NOMO-1 (cell line): Measurements from ENCODE around the gene ERCC8.
"Not testable (repeated sequence)": the region's sequence is repeated elsewhere in the genome, so short reads cannot be mapped to it uniquely, and the experiment has no call there.

Experiments
- DNase-seq, 2 experiments: peaks; one replicate each; lab custom pipeline; 2025; ENCODE audit not compliant: unreplicated experiment in 2 of 2; lab: John Stamatoyannopoulos, UW

Gene ERCC8

DNA sequence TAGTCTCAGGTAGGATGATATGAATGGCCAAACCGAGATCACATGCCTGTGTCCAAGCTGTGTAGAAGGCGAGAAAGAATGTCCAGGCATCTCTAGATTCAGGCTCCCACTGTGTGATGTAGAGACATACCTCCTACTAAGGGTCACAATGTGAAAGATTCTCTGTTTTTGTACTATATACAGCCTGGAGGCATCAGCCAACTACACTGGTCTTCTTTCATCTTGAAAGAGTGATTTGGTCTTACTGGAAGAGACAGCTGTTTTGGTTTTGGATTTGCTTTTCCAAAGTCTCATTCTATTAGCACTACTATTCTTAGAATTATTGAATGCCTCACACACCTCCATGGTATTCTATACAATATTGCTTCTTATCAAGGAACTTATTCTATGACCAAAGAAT is 26.4 kb downstream of the ERCC8 start:
- no peak for DNase-seq

DNA sequence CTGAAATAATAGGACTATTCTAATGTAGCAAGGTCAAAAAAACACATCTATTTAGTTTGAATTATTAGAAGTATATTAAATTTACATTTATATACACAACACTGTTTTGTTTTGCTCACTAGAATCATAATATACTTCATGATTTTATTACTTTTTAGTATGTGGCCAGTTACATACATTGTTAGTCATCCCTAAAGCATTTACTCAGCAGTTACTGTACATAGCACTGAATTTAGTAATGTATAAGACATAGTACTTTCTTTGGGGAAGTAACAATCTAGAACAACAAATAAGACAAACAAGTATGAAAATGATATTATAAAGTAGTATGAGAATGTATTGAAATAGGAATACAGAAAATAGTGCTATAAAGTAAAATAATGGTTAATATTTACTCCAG is 28.2 kb downstream of the ERCC8 start:
- DNase-seq: no peak

DNA sequence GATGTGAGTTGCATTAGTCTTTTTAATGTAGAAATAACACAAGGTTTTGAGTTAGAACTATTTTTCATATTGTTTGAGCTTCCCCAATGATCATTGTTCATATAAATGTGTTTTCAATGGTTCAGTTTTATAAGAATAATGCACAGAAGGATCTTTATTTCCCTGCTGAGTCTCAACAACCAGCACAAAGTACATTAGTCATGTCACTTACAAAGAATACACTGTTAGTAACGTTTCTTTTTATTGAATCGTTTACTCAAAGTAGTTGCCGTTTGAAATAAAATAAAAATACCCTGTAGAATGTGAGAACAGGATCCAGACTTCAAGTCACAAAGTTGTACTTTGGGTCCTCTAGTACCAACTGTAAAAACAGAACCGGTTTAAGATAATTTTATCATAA is 41.5 kb downstream of the ERCC8 start:
- DNase-seq: no peak

DNA sequence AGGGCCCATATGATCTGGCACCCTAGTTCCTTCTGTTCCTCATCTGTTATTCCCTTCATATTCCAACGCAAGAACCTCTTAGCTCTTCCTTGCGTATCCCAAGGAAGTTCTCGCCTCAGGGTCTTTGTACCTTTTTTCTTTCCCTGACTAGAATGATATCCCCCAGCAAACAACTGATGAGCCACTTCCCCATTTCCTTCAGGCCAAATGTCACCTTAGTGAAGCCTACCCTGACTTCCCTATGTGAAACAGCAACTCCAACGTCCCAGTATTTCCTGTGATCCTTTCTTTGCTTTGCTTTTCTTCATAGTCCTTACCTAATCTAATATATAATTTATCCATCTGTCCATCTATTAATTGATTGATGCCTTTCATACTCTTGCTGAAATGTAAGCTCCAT is 47.9 kb downstream of the ERCC8 start:
- DNase-seq: no peak

DNA sequence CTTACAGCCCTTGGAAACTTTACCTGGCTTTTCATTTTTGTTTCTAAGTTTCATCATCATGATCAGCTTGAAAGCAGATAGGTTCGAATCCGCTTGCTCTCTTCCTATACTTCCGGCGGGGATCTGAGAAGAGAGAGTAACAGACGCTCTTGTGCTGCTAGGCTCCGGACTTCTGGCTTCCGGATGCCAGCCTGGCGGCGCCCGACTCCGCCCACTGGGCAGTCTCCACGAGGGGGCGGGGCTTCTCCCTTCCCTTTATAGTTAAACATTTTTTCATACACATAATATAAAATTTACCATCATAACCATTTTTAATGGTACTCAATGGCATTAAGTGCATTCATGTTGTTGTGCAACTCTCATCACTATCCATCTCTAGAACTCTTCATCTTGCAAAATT is 51.3 kb downstream of the ERCC8 start:
- no peak for DNase-seq

DNA sequence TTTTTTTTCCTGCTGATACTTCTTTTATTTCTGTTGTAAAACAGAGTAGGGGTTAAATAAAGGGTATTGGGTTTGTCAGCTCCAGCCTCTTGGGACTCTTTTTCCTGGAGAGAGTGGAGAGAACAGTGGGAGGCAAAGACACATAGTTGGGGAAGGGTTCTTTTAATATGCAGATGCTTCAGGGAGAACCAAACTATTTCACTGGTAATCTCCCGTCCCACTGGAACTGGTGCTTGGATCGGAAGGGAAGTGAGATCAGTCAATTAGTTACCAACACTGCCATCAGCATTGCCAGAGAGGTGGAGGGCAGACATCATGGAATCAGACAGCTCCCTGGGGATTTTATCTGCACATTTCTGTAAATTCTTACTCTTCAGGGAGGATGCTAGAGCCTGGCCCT is 53.2 kb downstream of the ERCC8 start:
- no peak for DNase-seq

DNA sequence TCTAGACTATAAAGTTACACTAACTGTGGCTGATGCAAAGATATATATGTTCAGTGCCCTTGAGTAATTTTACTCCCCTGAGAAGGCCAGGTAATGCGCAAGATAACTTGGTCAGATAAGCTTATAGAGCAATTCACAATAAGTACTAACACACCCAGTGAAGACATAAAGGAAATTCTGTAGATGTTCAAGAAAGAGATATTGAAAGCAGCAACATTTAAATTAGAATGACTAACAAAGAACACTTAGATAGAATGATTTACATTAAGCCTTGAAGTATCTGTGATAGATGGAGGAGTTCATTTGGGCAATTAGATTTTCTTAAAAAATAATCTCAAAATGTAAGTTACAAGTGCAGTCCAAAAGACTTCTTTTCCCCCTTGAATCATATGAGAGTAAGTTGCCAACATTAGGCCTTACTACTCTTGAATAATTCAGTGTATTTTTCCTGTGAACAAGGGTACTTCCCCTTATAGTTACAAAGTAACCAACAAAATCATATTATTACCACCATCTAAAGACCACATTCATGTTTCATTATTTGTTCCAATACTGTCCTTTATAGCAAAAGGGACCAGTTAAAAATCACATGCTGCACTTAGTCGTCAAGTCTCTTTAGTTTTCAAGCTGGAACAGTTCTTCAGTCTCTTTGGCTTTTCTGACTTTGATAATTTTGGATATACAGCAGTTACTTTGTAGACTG is 56.4 kb downstream of the ERCC8 start:
- DNase-seq: no peak

DNA sequence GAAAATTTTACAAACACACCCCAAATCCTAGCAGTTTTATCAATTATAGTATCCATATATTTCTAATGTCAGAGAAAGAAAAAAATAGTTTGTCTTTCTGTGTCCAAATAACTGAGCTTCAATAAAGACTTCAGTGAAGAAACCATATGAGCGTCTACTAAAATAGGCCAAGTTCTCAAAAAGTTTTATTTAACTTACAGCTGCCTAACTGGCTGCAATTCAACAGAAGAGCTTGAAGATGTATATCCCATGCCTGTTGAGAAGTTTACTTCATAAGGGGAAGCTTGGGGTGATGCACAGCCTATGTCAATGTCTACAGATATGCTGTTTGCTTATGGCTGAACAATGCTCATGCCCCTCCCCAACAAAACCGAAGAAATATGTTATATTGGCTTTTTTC is 57.1 kb downstream of the ERCC8 start:
- no peak for DNase-seq

DNA sequence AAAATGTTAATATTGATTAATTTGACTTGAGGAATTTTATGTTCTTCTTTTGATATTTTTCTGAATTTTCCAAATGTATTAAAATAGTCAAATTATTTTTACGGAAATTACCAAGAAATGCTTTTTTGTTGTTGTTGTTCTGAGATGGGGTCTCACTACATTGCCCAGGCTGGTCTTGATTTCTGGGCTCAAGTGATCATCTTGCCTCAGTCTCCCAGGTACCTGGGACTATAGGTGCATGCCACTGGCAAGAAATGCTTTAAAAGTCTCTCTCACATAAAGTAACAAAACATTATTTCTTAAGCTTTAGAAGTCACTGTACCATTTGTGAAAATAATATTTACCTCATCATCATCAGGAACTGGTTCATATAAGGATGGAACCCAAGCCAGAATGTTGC is 57.8 kb downstream of the ERCC8 start:
- DNase-seq: no peak

DNA sequence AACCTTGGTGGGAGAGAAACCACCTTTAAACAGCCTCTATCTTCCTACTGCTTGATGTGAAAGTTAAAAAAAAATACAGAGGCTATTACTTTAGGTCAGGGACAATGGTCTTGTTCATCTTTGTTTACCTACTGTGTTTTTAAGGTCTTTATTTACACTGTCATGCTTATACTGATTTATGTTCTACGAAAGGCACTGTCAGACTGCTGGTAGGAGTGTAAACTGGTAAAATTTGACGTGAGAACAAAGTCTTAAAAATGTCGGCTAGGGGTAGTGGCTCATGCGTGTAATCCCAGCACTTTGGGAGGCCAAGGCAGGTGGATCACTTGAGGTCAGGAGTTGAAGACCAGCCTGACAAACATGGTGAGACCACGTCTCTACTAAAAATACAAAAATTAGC is 58.7 kb downstream of the ERCC8 start:
- DNase-seq: no peak

DNA sequence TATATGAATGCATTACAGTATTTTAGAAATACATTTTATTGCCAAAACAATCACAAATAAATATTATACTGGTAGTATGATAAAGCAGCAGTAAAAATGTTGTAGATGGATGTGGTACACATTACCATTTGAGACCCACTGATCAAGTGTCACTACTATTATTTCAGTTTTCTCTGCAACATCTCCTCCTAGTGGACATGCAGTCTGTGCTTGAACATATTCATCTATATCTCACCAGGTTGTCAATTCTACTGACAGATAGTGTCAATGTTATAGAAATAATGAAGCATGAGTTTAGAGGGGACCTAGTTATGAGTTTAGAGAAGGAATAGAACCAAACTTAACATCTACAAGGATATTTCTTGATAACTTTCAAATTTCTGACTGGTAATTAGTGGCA is 61.6 kb downstream of the ERCC8 start:
- no peak for DNase-seq

DNA sequence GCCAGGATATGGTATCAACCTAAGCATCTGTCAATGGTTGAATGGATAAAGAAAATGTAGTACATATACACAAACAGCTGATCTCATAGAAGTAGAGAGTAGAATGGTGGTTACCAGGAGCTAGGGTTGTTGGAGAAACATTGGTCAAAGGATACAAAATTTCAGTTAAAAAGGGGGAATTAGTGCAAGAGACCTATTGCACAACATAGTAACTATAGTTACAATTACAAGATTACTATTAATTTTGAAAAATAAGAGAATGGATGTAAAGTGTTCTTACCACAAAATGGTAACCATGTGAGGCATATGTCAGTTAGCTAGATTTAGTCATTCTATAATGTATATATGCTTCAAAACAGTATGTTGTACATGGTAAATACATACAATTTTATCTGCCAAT is 72.0 kb downstream of the ERCC8 start:
- DNase-seq: no peak

DNA sequence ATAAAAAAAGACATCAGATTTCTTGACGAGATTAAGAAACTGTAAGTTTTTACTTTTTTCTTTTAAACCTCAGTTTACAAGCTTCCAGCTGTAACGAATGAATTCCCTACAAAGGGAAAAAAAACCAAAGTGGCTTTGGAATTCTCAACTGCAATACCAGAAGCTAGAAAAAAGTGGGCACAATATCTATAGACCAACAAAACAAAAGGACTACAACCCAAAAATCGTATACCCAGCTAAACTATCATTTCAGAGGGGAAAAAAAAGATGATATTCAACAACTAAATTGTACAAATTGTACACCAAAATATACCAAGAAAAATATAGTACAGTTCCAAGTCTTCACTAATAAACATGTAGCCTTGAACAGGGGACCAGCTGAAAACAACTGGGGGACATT is 74.0 kb downstream of the ERCC8 start:
- no peak for DNase-seq

DNA sequence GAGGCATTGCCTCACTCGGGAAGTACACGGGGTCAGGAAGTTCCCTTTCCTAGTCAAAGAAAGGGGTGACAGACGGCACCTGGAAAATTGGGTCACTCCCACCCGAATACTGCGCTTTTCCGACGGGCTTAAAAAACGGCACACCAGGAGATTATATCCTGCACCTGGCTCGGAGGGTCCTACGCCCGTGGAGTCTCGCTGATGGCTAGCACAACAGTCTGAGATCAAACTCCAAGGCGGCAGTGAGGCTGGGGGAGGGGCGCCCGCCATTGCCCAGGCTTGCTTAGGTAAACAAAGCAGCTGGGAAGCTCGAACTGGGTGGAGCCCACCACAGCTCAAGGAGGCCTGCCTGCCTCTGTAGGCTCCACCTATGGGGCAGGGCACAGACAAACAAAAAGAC is 84.3 kb downstream of the ERCC8 start:
- not testable (repeated sequence) for DNase-seq

DNA sequence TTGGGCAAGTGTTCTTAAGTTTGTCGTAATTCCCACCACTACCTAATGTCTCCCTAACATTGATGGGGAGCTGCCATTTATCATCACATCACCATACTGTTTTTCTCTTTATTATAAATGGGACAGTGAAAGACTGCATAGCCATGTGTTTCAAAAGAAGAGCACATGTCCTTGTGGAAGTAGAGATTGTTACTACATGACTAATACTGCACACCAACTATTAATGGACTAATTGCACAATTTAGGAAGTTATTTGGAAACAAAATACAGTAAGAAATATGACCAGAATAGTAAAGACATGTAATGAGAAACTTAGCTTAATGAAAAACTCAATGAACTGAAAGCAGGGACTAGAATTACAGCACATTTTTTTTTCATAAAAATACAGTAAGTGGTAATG is 88.8 kb downstream of the ERCC8 start:
- DNase-seq: no peak

DNA sequence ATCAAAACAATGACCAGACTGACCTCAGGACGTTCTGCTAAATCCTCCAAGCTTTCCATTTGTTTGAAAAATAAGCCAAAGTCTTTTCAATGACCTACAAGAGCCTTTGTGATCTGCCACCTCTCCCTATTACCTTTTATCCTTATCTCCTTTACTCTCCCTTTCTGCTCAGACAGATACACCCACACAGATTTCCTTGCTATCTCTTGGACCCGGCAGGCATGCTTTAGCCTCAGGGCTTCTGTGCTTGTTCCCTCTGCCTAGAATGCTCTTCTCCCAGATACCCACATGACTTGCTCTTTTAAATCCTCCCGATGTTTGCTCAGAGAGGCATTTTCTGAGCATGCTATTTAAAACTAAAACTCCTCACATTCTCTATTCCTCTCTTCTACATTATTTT is 91.9 kb downstream of the ERCC8 start:
- no peak for DNase-seq

DNA sequence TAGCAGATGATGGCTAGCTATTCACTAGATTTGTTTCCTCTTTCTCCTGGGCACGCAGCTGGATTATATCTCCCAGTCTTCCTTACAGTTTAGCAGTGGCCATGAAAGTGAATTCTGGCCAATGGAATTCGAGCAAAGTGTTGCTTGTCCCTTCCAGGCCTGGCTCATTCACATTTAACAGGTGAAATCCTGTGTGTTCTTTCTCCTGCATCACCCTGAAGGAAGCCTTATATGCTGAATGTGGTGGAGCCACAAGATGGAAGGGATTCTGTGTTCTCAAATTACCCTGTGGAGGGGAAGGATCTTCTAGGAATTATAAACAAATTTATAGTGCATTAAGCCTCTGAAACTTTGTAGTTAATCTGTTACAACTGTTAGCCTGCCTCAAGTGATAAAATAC is 92.6 kb downstream of the ERCC8 start:
- no peak for DNase-seq

DNA sequence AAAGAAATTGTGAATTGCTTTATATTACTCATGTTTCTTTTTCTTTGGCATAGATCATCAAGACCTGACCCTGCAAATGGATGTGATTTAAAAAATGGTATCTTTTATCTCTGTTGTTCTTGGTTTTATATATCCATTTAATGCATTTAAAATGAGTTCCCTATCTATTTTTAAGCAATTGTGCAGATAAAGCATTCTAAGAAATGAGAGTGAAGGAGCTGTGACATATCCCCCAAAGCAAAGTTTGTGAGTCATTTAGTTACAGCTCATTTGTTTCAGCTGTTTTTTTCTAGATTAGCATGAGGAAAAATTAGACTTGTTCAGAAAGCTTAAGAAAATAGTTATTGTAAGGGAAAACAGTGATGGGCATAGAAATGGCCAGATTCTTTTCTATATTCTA is 93.2 kb downstream of the ERCC8 start:
- no peak for DNase-seq

DNA sequence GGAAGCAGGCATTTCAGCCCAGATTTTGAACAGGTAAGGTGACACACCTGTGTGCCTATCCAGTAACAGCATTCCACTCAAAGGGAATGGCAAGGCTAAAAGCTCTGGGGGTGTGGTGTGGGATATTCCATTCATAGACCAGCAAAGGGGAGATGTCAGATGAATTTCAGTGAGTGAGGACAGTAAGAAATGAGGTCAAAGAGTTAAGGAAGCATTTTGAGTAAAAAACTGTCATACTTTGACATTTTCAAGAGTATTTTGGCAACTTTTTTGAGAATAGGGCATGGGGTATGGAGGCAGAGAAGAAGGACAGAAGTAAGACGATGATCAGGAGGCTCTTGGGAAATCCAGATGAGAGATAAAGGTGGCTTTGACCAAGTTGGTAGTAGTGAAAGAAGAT is 98.6 kb downstream of the ERCC8 start:
- DNase-seq: no peak

DNA sequence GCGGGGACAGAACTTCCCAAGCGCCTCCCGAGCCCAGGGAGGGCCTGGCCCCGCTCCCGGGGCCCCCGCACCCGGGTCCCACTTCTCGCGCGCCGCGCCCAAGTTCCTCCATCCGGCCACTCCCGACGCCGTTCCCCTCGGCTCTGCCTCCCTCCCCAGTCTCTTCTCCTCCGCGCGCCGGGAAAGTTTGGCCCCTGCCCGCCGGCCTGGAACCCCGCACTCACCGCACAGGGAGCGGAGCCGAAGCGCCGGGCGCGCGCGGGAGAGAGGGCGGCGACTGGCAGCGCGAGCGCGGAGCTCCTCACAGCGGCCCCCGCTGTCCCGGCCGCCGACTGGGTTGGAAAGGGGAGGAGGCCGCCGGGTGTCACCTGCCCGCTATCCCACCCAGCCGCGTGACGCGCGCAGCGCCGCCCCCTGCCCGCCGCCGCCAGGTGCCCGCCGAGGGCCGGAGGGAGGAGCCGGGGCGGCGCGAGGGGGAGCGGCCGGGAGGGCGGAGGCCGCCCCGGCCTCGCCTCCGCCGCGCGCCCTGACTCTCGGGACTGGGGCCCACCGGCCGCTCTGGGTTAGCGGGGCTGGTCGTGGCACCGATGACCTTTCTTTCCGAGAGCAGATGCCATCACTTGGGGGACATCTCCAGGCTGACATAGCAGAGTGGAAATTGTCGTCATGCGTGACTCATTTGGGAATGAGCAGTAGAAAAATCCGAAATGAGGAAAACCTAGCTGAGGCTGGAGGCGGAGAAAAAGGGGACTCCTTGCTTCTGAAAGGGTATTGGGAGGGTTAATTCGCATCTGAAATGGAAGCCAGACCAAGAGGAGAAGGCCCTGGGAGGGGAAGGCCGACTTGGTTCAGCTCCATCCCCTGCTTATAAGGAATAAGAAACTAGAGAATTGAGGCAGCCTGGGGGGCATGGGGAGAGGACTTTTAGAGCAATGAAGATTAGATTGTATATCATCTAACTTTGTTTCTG is 100.6 kb downstream of the ERCC8 start, which contains the start of gene ELOVL7:
Gene ELOVL7, minus strand, starts transcription at position 334 of the 970 bp plus-strand sequence. CDS start 56,872 bp downstream, outside the sequence.
- peak; percentile 48 to 62 for DNase-seq

DNA sequence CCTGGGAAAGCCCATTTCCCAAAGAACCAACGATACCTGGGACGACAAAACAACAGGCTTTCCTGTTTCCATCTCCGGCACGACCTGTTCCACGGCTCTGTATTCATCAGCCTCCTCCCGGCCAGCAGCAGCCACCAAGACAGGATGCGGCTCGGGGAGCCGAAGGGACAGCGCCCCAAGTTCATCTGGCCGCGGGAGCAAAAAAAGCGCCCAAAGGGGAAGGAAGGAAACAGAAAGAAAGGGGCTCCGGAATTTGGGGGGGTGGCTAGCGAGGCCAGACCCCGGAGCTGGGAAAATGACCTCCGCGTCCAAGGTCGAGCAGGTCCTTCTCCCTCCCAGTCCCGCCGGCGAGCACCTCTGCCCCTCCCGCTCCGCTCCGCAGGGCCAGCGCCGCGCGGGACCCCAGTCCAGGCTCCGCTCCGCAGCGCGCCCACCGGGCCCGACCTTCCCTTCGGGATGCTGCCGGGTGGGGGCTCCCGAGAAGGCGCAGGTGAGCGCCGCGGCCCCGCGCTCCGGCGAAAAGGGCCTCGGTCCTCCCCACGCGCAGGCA is 101.4 kb downstream of the ERCC8 start:
- peak in 1 of 2 experiments; percentile 12 for DNase-seq
